SU-DHL-6 (cell line): ENCODE data around the gene LSR.

ENCODE experiments used
- H2AFZ ChIP-seq: fragments of 200-600 bp; sonication (generic); 2 replicates; pipeline ENCODE4 v1.6.1; 2014; ENCODE audit warnings: low read depth, mild to moderate bottlenecking, moderate library complexity, mixed read lengths, antibody characterized with exemption, low read length; ENCODE audit not compliant: severe bottlenecking
- H3F3A ChIP-seq: fragments of 200-600 bp; shearing (Covaris generic); 2 replicates; pipeline ENCODE4 v1.6.0; 2016; ENCODE audit warnings: antibody characterized with exemption, mild to moderate bottlenecking; ENCODE audit not compliant: insufficient read depth
- H3K27ac ChIP-seq: fragments of 200-600 bp; sonication (generic); 2 replicates; pipeline ENCODE4 v1.5.1; 2016; ENCODE audit warnings: low read depth, mild to moderate bottlenecking, low read length, moderate library complexity, mixed read lengths
- H3K27me3 ChIP-seq: fragments of 200-600 bp; sonication (generic), shearing (Covaris generic); 2 replicates; pipeline ENCODE4 v1.6.0; 2014; ENCODE audit warnings: mild to moderate bottlenecking, low read length
- H3K36me3 ChIP-seq: fragments of 200-600 bp; sonication (generic); 2 replicates; pipeline ENCODE4 v1.6.1; 2014; ENCODE audit warnings: mild to moderate bottlenecking, low read length, mixed read lengths
- H3K4me2 ChIP-seq: fragments of 300-600, 200-600 bp; shearing (Covaris generic), sonication (generic); 2 replicates; pipeline ENCODE4 v1.6.0; 2014; ENCODE audit warnings: low read length, low read depth, mild to moderate bottlenecking; ENCODE audit not compliant: poor library complexity, severe bottlenecking
- H3K4me3 ChIP-seq: fragments of 200-600 bp; sonication (generic); 2 replicates; pipeline ENCODE4 v1.5.1; 2014; ENCODE audit warnings: antibody characterized with exemption, low read length, mild to moderate bottlenecking, mixed read lengths; ENCODE audit not compliant: insufficient read depth, poor library complexity, severe bottlenecking
- H3K79me2 ChIP-seq: fragments of 200-600 bp; sonication (generic); 2 replicates; pipeline ENCODE4 v1.6.1; 2014; ENCODE audit warnings: mild to moderate bottlenecking, low read length, moderate library complexity; ENCODE audit not compliant: insufficient read depth
- H3K9ac ChIP-seq: fragments of 200-600 bp; sonication (generic); 2 replicates; pipeline ENCODE4 v1.7.0; 2014; ENCODE audit warnings: mild to moderate bottlenecking, low read length
- H3K9me2 ChIP-seq: fragments of 200-600 bp; sonication (generic); replicated peaks from 2 replicates; pipeline ENCODE4 v1.6.1; 2014; ENCODE audit warnings: low read length; ENCODE audit not compliant: insufficient read depth
- H3K9me3 ChIP-seq: fragments of 200-600 bp; sonication (generic); 2 replicates; pipeline ENCODE4 v1.6.1; 2014; ENCODE audit warnings: low read length, mixed read lengths; ENCODE audit not compliant: insufficient read depth
- H4K20me1 ChIP-seq: fragments of 200-600 bp; sonication (generic); 2 replicates; pipeline ENCODE4 v1.6.1; 2014; ENCODE audit warnings: low read depth, mild to moderate bottlenecking, antibody characterized with exemption, low read length, moderate library complexity, mixed read lengths
- EZH2phosphoT487 ChIP-seq: fragments of 200-600 bp; sonication (generic), shearing (Covaris generic); conservative IDR thresholded peaks from 2 replicates; pipeline ENCODE4 v1.6.1; 2018; ENCODE audit warnings: mild to moderate bottlenecking, antibody characterized with exemption, low read length, moderate library complexity, mixed read lengths
- TF ChIP-seq, protein P1 (sequence below): fragments of 200-600 bp; sonication (generic); IDR thresholded peaks from one replicate; pipeline ENCODE4 v1.5.1; 2017; ENCODE audit warnings: antibody characterized with exemption, mild to moderate bottlenecking, low read length, moderate library complexity; ENCODE audit not compliant: insufficient read depth, poor library complexity, severe bottlenecking

LSR gene

DNA sequence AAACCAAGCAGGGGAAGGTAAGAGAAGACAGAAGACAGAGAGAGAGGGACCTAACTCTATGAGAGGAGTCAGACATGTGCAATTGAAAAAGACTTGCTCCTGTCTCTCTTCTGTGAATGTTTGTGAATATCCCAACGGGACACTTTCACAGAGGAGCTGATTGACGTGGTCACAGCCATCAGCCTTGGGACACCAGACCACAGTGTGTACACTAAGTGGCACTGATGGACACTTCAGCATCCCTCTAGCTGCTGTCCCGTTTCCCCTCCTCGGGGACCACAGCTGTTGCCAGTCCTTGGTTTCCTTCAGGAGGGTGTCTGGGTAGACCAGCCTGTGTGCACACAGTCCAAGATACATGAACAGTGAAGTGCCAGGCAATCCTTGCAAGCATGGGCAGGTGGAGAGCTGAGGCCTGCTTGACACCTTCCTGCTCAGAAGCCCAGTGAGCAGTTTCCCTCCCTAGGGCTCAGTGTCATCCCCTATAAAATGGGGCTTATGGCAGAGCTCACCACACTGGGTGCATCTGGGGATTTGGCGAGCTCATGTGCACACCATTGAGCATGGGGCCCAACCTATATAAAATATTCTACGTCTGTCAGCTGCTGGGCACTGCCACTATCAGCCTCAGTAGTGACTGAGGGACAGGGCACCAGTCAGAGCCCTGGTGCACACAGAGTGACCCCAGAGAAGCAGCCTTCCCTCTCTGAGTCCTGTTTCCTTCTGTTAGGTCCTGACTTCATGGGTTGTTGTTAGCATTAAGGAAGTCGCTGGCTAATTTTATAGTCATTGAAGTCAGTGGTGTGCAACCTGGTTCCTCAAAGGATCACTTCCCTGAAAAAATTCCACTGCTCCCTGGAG lies 15.7 kb downstream of the LSR start:
- no peaks in the 10 kb centered on the region for H3K36me3 ChIP-seq

DNA sequence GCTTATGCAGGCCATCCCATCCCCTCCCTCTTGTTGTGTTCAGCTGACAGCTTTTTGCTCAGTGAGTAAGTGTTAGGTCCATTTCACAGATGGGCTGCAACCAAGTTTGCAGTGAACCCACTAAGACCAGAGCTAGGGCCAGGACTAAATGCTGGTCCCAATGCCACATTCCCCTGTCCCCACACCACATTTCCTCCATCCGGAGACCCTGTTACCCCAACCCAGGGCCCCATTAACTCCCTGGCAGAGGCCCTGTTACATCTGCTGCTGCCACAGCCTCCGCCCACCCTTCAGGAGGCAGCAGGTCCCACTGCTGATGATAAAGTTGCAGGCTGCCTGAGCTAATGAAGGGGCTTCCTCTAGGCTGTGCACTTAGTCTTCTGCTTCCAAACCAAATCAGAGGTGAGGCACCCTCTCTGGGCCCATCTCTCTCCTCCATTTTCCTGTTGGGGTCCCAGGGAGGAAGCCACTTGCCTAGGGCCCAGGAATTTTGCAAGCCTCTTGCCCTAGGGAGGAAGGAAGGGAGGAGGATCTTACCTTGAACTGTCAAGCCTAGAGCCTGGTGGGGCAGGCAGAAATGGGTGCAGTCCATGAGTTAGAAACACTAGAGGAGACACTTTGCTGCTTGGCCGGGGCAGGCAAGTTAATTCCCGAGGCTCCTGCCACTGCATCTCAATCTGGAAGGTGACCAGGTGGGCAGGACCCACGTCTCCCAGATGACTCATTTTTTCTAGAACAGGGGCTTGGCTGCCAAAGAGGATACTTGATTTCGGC lies 16.5 kb downstream of the LSR start:
- H3K9me3 ChIP-seq = no peaks in the 10 kb centered on the region
- TF ChIP-seq, protein P1, sequence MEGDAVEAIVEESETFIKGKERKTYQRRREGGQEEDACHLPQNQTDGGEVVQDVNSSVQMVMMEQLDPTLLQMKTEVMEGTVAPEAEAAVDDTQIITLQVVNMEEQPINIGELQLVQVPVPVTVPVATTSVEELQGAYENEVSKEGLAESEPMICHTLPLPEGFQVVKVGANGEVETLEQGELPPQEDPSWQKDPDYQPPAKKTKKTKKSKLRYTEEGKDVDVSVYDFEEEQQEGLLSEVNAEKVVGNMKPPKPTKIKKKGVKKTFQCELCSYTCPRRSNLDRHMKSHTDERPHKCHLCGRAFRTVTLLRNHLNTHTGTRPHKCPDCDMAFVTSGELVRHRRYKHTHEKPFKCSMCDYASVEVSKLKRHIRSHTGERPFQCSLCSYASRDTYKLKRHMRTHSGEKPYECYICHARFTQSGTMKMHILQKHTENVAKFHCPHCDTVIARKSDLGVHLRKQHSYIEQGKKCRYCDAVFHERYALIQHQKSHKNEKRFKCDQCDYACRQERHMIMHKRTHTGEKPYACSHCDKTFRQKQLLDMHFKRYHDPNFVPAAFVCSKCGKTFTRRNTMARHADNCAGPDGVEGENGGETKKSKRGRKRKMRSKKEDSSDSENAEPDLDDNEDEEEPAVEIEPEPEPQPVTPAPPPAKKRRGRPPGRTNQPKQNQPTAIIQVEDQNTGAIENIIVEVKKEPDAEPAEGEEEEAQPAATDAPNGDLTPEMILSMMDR = no peak
- TF ChIP-seq EZH2phosphoT487 = no peak
- no peaks in the 10 kb centered on the region for H3K9me2 ChIP-seq
- no peak overlapping the region for H2AFZ ChIP-seq
- no peaks in the 10 kb centered on the region for H3K27me3 ChIP-seq
- no peaks in the 10 kb centered on the region for H3K36me3 ChIP-seq
- no peak overlapping the region for H3K4me3 ChIP-seq
- H3K9ac ChIP-seq = no peak overlapping the region
- H4K20me1 ChIP-seq = no peaks in the 10 kb centered on the region
- H3F3A ChIP-seq = peaks cover 19% of the 10 kb centered on the region
- H3K79me2 ChIP-seq = peaks cover 6% of the 10 kb centered on the region
- no peak overlapping the region for H3K4me2 ChIP-seq
- H3K27ac ChIP-seq = peak overlapping the region; percentile 27; the same call in 1 of the 2 replicates

More for the DNA sequence above, 15.7 kb downstream of the LSR start:
- H3K9me3 ChIP-seq = no peaks in the 10 kb centered on the region
- no peak overlapping the region for H3K4me3 ChIP-seq
- H4K20me1 ChIP-seq = no peaks in the 10 kb centered on the region
- H2AFZ ChIP-seq = no peak overlapping the region
- no peak overlapping the region for H3K9ac ChIP-seq
- no peaks in the 10 kb centered on the region for H3K27me3 ChIP-seq
- peaks cover 6% of the 10 kb centered on the region for H3K79me2 ChIP-seq
- no peaks in the 10 kb centered on the region for H3K9me2 ChIP-seq
- H3F3A ChIP-seq = peaks cover 19% of the 10 kb centered on the region
- H3K4me2 ChIP-seq = no peak overlapping the region
- H3K27ac ChIP-seq = peak overlapping the region; percentile 27; the same call in 1 of the 2 replicates
- TF ChIP-seq, protein P1 = no peak
- no peak for TF ChIP-seq EZH2phosphoT487

- H4K20me1 ChIP-seq = no peaks in the 10 kb centered on the region
- H3K27ac ChIP-seq = peak overlapping the region; percentile 27; the same call in 1 of the 2 replicates
- no peak overlapping the region for H3K4me3 ChIP-seq
- peaks cover 6% of the 10 kb centered on the region for H3K79me2 ChIP-seq
- no peak overlapping the region for H3K9ac ChIP-seq
- H3K9me3 ChIP-seq = no peaks in the 10 kb centered on the region
- H3K4me2 ChIP-seq = no peak overlapping the region
- no peaks in the 10 kb centered on the region for H3K27me3 ChIP-seq
- no peaks in the 10 kb centered on the region for H3K9me2 ChIP-seq
- H3K36me3 ChIP-seq = no peaks in the 10 kb centered on the region
- TF ChIP-seq EZH2phosphoT487 = no peak
- TF ChIP-seq, protein P1 = no peak
- no peak overlapping the region for H2AFZ ChIP-seq
- peaks cover 19% of the 10 kb centered on the region for H3F3A ChIP-seq
These were observed 17.2 kb downstream of the LSR start for GRCh38 chr19:35265900-35266519.
